ENCODE results near the gene FAIM. TPM values are rescaled to one million over a fixed set of nuclear protein-coding genes. Genes with fewer than 3 reads are reported as not detected.
"Not testable (repeated sequence)": the region's sequence is repeated elsewhere in the genome, so short reads cannot be mapped to it uniquely, and the experiment has no call there.

FAIM gene
- total RNA-seq, 1 donor from 2014 or later, result 3.7 TPM

- H3K4me3 Mint-ChIP-seq (ENCODE audit: low read depth), result no peak overlapping the region
- DNase-seq (ENCODE audit: low spot score), result no peak
- H3K36me3 Mint-ChIP-seq (ENCODE audit: low read depth), result peaks cover 22% of the 10 kb centered on the region
- H3K27ac Mint-ChIP-seq, result no peak overlapping the region
- H3K9me3 Mint-ChIP-seq, result no peaks in the 10 kb centered on the region
- H3K4me1 Mint-ChIP-seq (ENCODE audit: low read depth), result peaks cover 2% of the 10 kb centered on the region
- intact Hi-C loops (cut with micrococcal nuclease), result no loop called here
- no peaks in the 10 kb centered on the region for H3K27me3 Mint-ChIP-seq (ENCODE audit: low read depth)
Observed at GRCh38 chr3:138668107-138668506, 59.5 kb downstream of the FAIM start.

- H3K27me3 Mint-ChIP-seq (ENCODE audit: low read depth), result no peaks in the 10 kb centered on the region
- H3K36me3 Mint-ChIP-seq (ENCODE audit: low read depth), result peaks cover 24% of the 10 kb centered on the region
- no peak overlapping the region for H3K4me3 Mint-ChIP-seq (ENCODE audit: low read depth)
- peaks cover 8% of the 10 kb centered on the region for H3K9me3 Mint-ChIP-seq
- no peak for DNase-seq (ENCODE audit: low spot score)
- H3K4me1 Mint-ChIP-seq (ENCODE audit: low read depth), result peaks cover 2% of the 10 kb centered on the region
- no peak overlapping the region for H3K27ac Mint-ChIP-seq
- intact Hi-C loops (cut with micrococcal nuclease), result no loop called here
Observed at GRCh38 chr3:138670407-138670806, 61.8 kb downstream of the FAIM start.

- intact Hi-C loops (cut with micrococcal nuclease), result no loop called here
- no peak overlapping the region for H3K27ac Mint-ChIP-seq
- peaks cover 16% of the 10 kb centered on the region for H3K9me3 Mint-ChIP-seq
- H3K27me3 Mint-ChIP-seq (ENCODE audit: low read depth), result no peaks in the 10 kb centered on the region
- no peak overlapping the region for H3K4me3 Mint-ChIP-seq (ENCODE audit: low read depth)
- H3K4me1 Mint-ChIP-seq (ENCODE audit: low read depth), result peaks cover 2% of the 10 kb centered on the region
- H3K36me3 Mint-ChIP-seq (ENCODE audit: low read depth), result peaks cover 46% of the 10 kb centered on the region
- DNase-seq (ENCODE audit: low spot score), result no peak
Observed at GRCh38 chr3:138673641-138674530, 65.3 kb downstream of the FAIM start.

GRCh38 chr3:138675393-138675792 lies 66.8 kb downstream of the FAIM start:
- Mint-ChIP-seq H3K4me1 (ENCODE audit: low read depth) (peaks cover 2% of the 10 kb centered on the region), H3K9me3 (peaks cover 16% of the 10 kb centered on the region), H3K4me3 (ENCODE audit: low read depth) (no peak overlapping the region), H3K27ac (no peak overlapping the region), H3K36me3 (ENCODE audit: low read depth) (peaks cover 46% of the 10 kb centered on the region), H3K27me3 (ENCODE audit: low read depth) (no peaks in the 10 kb centered on the region)
- no peak for DNase-seq (ENCODE audit: low spot score)
- intact Hi-C loops (cut with micrococcal nuclease), result no loop called here

- no peak for DNase-seq (ENCODE audit: low spot score)
- H3K4me1 Mint-ChIP-seq (ENCODE audit: low read depth), result no peaks in the 10 kb centered on the region
- peaks cover 47% of the 10 kb centered on the region for H3K36me3 Mint-ChIP-seq (ENCODE audit: low read depth)
- H3K9me3 Mint-ChIP-seq, result peaks cover 16% of the 10 kb centered on the region
- intact Hi-C loops (cut with micrococcal nuclease), result no loop called here
- no peak overlapping the region for H3K4me3 Mint-ChIP-seq (ENCODE audit: low read depth)
- no peaks in the 10 kb centered on the region for H3K27me3 Mint-ChIP-seq (ENCODE audit: low read depth)
- no peak overlapping the region for H3K27ac Mint-ChIP-seq
Observed at GRCh38 chr3:138678086-138678485, 69.5 kb downstream of the FAIM start.

- H3K9me3 Mint-ChIP-seq, result peaks cover 16% of the 10 kb centered on the region
- no peaks in the 10 kb centered on the region for H3K27me3 Mint-ChIP-seq (ENCODE audit: low read depth)
- peaks cover 41% of the 10 kb centered on the region for H3K36me3 Mint-ChIP-seq (ENCODE audit: low read depth)
- H3K27ac Mint-ChIP-seq, result no peak overlapping the region
- no peak overlapping the region for H3K4me3 Mint-ChIP-seq (ENCODE audit: low read depth)
- DNase-seq (ENCODE audit: low spot score), result no peak
- H3K4me1 Mint-ChIP-seq (ENCODE audit: low read depth), result no peaks in the 10 kb centered on the region
- intact Hi-C loops (cut with micrococcal nuclease), result no loop called here
Observed at GRCh38 chr3:138678874-138679392, 70.4 kb downstream of the FAIM start.

GRCh38 chr3:138680974-138681373 lies 72.4 kb downstream of the FAIM start:
- H3K36me3 Mint-ChIP-seq (ENCODE audit: low read depth), result peaks cover 22% of the 10 kb centered on the region

GRCh38 chr3:138681463-138682220 lies 73.1 kb downstream of the FAIM start:
- no peak overlapping the region for H3K27ac Mint-ChIP-seq
- DNase-seq (ENCODE audit: low spot score), result no peak
- no peaks in the 10 kb centered on the region for H3K27me3 Mint-ChIP-seq (ENCODE audit: low read depth)
- no peaks in the 10 kb centered on the region for H3K9me3 Mint-ChIP-seq
- peaks cover 2% of the 10 kb centered on the region for H3K4me1 Mint-ChIP-seq (ENCODE audit: low read depth)
- H3K36me3 Mint-ChIP-seq (ENCODE audit: low read depth), result peaks cover 17% of the 10 kb centered on the region
- intact Hi-C loops (cut with micrococcal nuclease), result no loop called here
- no peak overlapping the region for H3K4me3 Mint-ChIP-seq (ENCODE audit: low read depth)

More at GRCh38 chr3:138680974-138681373, 72.4 kb downstream of the FAIM start:
- H3K4me3 Mint-ChIP-seq (ENCODE audit: low read depth); intact Hi-C loops (cut with micrococcal nuclease); H3K9me3 Mint-ChIP-seq; H3K4me1 Mint-ChIP-seq (ENCODE audit: low read depth); DNase-seq (ENCODE audit: low spot score); H3K27me3 Mint-ChIP-seq (ENCODE audit: low read depth); H3K27ac Mint-ChIP-seq: not testable (repeated sequence)

GRCh38 chr3:138682648-138683047 lies 74.1 kb downstream of the FAIM start:
- no peak for DNase-seq (ENCODE audit: low spot score)
- Mint-ChIP-seq H3K36me3 (ENCODE audit: low read depth) (peaks cover 11% of the 10 kb centered on the region), H3K27ac (no peak overlapping the region), H3K4me1 (ENCODE audit: low read depth) (peaks cover 11% of the 10 kb centered on the region), H3K4me3 (ENCODE audit: low read depth) (no peak overlapping the region), H3K9me3 (no peaks in the 10 kb centered on the region), H3K27me3 (ENCODE audit: low read depth) (no peaks in the 10 kb centered on the region)
- intact Hi-C loops (cut with micrococcal nuclease), result no loop called here

Other genes with a start within 250 kb of the FAIM start
- gene ESYT3, start 174.2 kb upstream of the FAIM start, total RNA-seq, result 0.09 and 0.32 TPM in 2 replicates
- 7.2 and 7.7 TPM in 2 replicates for gene CEP70, start 14.5 kb upstream of the FAIM start, total RNA-seq
- gene PIK3CB, start 226.2 kb downstream of the FAIM start, total RNA-seq, result 19.2 and 20.3 TPM in 2 replicates